CD4-positive, alpha-beta T cell treated with Interferon gamma for 1 hour (primary cell): Measurements from ENCODE around the gene NPFF.

ENCODE experiments used
- DNase-seq: peaks from one replicate; pipeline ENCODE4 v3.0.0-alpha.2; 2020

Gene NPFF

GRCh38 chr12:53513712-53514410 lies 6.6 kb upstream of the NPFF start:
- DNase-seq = no peak

- DNase-seq = no peak
These were observed 3.0 kb upstream of the NPFF start for GRCh38 chr12:53510181-53510812.

GRCh38 chr12:53508534-53509170 lies 1.4 kb upstream of the NPFF start:
- DNase-seq = peak; percentile 80

- DNase-seq = no peak
These were observed 260 bp upstream of the NPFF start for GRCh38 chr12:53507603-53507885.

- DNase-seq = no peak
These were observed 866 bp downstream of the NPFF start for GRCh38 chr12:53506450-53506785.

- no peak for DNase-seq
These were observed 1.5 kb downstream of the NPFF start for GRCh38 chr12:53505555-53506449.

- no peak for DNase-seq
These were observed 2.2 kb downstream of the NPFF start for GRCh38 chr12:53505086-53505485.

GRCh38 chr12:53504004-53504920 lies 3.0 kb downstream of the NPFF start:
- no peak for DNase-seq

GRCh38 chr12:53502983-53503728 lies 4.1 kb downstream of the NPFF start:
- no peak for DNase-seq

- DNase-seq = no peak
These were observed 5.0 kb downstream of the NPFF start for GRCh38 chr12:53502331-53502730.

- DNase-seq = no peak
These were observed 5.6 kb downstream of the NPFF start for GRCh38 chr12:53501615-53502181.

GRCh38 chr12:53500776-53501614 lies 6.3 kb downstream of the NPFF start, which contains the start of gene TARBP2:
TSS of gene TARBP2 (plus strand) at chr12:53501283. CDS start at chr12:53501409, 126 bp downstream.
- peak; percentile 98 for DNase-seq

- peak; percentile 57 for DNase-seq
These were observed 7.0 kb downstream of the NPFF start for GRCh38 chr12:53500142-53500775.

GRCh38 chr12:53499266-53500141 lies 7.8 kb downstream of the NPFF start, which contains the start of gene MAP3K12:
TSS of gene MAP3K12 (minus strand) at chr12:53499458. CDS start at chr12:53487391, 12,067 bp downstream.
- DNase-seq = peak; percentile 47

- no peak for DNase-seq
These were observed 9.1 kb downstream of the NPFF start for GRCh38 chr12:53498235-53498630.

GRCh38 chr12:53497461-53497860 lies 9.8 kb downstream of the NPFF start:
- no peak for DNase-seq

- no peak for DNase-seq
These were observed 10.6 kb downstream of the NPFF start for GRCh38 chr12:53496752-53497032.

GRCh38 chr12:53495903-53496751 lies 11.2 kb downstream of the NPFF start:
- DNase-seq = no peak
